Measurements from ENCODE around the gene GGACT. TPM values are rescaled to one million over a fixed set of nuclear protein-coding genes. Genes with fewer than 3 reads are reported as not detected.

Gene GGACT
- total and polyA plus RNA-seq, 2 experiments from 2014 or later = 0.24 to 1.0 TPM

- no peak overlapping the region for H3K4me3 ChIP-seq
- no peak overlapping the region for H3K4me2 ChIP-seq
- no peaks in the 10 kb centered on the region for H4K20me1 ChIP-seq (replicated peaks; ENCODE audit: insufficient read depth)
- no peaks in the 10 kb centered on the region for H3K79me2 ChIP-seq (replicated peaks; ENCODE audit: insufficient read depth)
- H3K36me3 Mint-ChIP-seq (ENCODE audit: low read depth) = peaks cover 10% of the 10 kb centered on the region; the same call in 2 of the 3 replicates
- no peaks in the 10 kb centered on the region for H3K27me3 ChIP-seq (ENCODE audit: insufficient read depth)
- H3K4me1 Mint-ChIP-seq = peaks cover 28% of the 10 kb centered on the region
- no peak overlapping the region for H2AFZ ChIP-seq
- peaks cover 15% of the 10 kb centered on the region for H3K27me3 Mint-ChIP-seq (ENCODE audit: insufficient read depth, low read depth, poor library complexity)
- 0 out of 2 replicates have a peak, but pooled peaks cover 5% of the 10 kb centered on the region for H3K36me3 ChIP-seq (ENCODE audit: insufficient read depth)
- H3K4me3 Mint-ChIP-seq = no peak overlapping the region
- no peaks in the 10 kb centered on the region for H3K9me3 Mint-ChIP-seq
- peaks cover 12% of the 10 kb centered on the region for H3K4me1 ChIP-seq (ENCODE audit: insufficient read depth)
- H3K9me2 ChIP-seq (ENCODE audit: insufficient read depth) = no peaks in the 10 kb centered on the region
- TF ChIP-seq CTCF (conservative IDR thresholded peaks at IDR 0.05; ENCODE audit: low read depth in 2 of 2) (no peak), REST (IDR thresholded peaks at IDR 0.05; ENCODE audit: unreplicated experiment) (no peak), POLR2AphosphoS5 (IDR thresholded peaks at IDR 0.05; ENCODE audit: low read depth) (no peak), ZNF462 (CRISPR knock-in tag; IDR thresholded peaks at IDR 0.05) (no peak), STAT1 (IDR thresholded peaks at IDR 0.05; ENCODE audit: unreplicated experiment) (no peak), ETS1 (IDR thresholded peaks at IDR 0.05) (no peak), ZNF331 (CRISPR knock-in tag; IDR thresholded peaks at IDR 0.05; ENCODE audit: low read depth) (no peak)
- peak; percentile 33 for DNase-seq (ENCODE audit: low spot score)
- H3K27ac Mint-ChIP-seq = no peak overlapping the region
- H3F3A ChIP-seq (replicated peaks; ENCODE audit: low read depth) = peaks cover 10% of the 10 kb centered on the region; the same call in 1 of the 2 replicates
- peak; percentile 44 for ATAC-seq
- H3K27ac ChIP-seq (ENCODE audit: low read depth) = no peak overlapping the region
Observed at GRCh38 chr13:100532090-100532766, 56.4 kb downstream of the GGACT start.

Data from GM23338 (cell line).